Measurements from ENCODE around the gene ABI1. TPM values are rescaled to one million over a fixed set of nuclear protein-coding genes. Genes with fewer than 3 reads are reported as not detected.

ABI1 gene
- total RNA-seq, 2 experiments from 2014 or later, result 62.4 to 76.9 TPM

DNA sequence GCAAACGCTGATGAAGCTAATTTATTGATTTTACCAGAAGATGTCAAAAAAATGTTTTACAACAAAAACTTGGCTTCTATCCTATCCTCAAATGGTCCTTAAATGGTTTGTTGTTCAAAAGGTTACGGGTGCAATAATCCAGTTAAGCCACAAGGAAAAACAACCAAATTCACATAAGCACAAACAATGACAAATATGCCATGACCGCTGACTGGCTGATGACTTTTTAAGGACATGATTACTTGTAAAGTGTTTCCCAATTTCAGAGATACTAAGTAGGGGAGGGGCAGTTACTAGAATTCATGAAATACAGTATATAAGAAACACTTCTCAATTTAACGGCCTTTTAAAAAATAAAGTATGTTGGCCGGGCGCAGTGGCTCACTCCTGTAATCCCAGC lies 28.8 kb downstream of the ABI1 start:
- no peak for DNase-seq (ENCODE audit: low spot score)
- H3K4me1 ChIP-seq (ENCODE audit: insufficient read depth, low read length, poor library complexity, severe bottlenecking), result peaks cover 8% of the 10 kb centered on the region
- H3K79me2 ChIP-seq (ENCODE audit: insufficient read depth, low read depth, low read length), result peaks cover 98% of the 10 kb centered on the region
- intact Hi-C loops (cut with micrococcal nuclease; ENCODE audit: unreplicated experiment), result no loop called here
- H2AFZ ChIP-seq (ENCODE audit: low read length), result no peak overlapping the region
- BruUV-seq (replicated peaks), result no TSS peak
- no peak overlapping the region for H3K4me2 ChIP-seq (ENCODE audit: low read length)
- H3K27ac ChIP-seq (ENCODE audit: low read depth, low read length, poor library complexity, severe bottlenecking), result no peak overlapping the region
- POLR2A ChIA-PET, result interaction anchor here (0.7 to 1.8 kb wide), 4 partner anchors 9 to 25 kb away, joined by 3 to 7 read pairs (median 6); no protein-coding TSS in a partner anchor
- H3K9me2 ChIP-seq (ENCODE audit: insufficient read depth, low read length), result no peaks in the 10 kb centered on the region
- peaks cover 25% of the 10 kb centered on the region; the same call in 1 of the 2 replicates for H3K9me3 ChIP-seq (ENCODE audit: low read length)
- H3K36me3 ChIP-seq (ENCODE audit: insufficient read depth, low read length), result peaks cover 56% of the 10 kb centered on the region
- no peak overlapping the region for H3K4me3 ChIP-seq (ENCODE audit: low read depth, low read length, poor library complexity, severe bottlenecking)
- CTCF ChIA-PET (ENCODE audit: unreplicated experiment), result no interaction called here
- H4K20me1 ChIP-seq (ENCODE audit: insufficient read depth, low read length), result peaks cover 9% of the 10 kb centered on the region
- TF ChIP-seq EZH2phosphoT487 (IDR thresholded peaks at IDR 0.05; ENCODE audit: borderline replicate concordance, low read depth, low read length), result no peak
- TF ChIP-seq, protein P1, sequence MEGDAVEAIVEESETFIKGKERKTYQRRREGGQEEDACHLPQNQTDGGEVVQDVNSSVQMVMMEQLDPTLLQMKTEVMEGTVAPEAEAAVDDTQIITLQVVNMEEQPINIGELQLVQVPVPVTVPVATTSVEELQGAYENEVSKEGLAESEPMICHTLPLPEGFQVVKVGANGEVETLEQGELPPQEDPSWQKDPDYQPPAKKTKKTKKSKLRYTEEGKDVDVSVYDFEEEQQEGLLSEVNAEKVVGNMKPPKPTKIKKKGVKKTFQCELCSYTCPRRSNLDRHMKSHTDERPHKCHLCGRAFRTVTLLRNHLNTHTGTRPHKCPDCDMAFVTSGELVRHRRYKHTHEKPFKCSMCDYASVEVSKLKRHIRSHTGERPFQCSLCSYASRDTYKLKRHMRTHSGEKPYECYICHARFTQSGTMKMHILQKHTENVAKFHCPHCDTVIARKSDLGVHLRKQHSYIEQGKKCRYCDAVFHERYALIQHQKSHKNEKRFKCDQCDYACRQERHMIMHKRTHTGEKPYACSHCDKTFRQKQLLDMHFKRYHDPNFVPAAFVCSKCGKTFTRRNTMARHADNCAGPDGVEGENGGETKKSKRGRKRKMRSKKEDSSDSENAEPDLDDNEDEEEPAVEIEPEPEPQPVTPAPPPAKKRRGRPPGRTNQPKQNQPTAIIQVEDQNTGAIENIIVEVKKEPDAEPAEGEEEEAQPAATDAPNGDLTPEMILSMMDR (conservative IDR thresholded peaks at IDR 0.05; ENCODE audit: low read length), result no peak

DNA sequence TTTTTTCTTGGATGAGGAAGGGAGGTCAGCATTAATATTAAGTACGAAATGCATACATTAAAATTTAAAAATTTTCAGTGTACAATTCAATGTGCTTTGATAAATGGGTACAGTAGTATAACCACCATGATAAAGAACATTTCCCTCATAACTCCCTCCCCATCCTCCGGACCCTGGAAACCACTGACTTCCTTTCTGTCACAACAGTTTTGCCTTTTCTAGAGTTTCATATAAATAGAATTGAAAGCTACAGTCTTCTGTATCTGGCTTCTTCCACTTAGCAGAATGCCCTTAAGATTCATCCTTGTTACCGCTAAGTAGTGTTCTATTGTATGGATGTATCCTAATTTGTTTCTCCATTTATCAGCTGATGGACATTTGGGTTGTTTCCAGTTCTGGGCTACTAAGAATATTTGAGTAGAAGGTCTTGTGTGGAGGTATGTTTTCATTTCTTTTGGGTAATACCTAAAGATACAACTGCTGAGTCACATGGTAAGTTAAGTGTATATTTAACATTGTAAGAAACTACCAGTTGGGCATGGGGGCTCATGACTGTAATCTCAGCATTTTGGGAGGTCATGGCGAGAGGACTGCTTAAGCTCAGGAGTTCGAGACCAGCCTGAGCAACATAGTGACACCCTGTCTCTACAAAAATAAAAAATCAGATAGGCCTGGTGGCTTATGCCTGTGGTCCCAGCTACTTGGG lies 30.8 kb downstream of the ABI1 start:
- Histone ChIP-seq H3K4me2 (ENCODE audit: low read length) (no peak overlapping the region), H4K20me1 (ENCODE audit: insufficient read depth, low read length) (peaks cover 9% of the 10 kb centered on the region), H3K79me2 (ENCODE audit: insufficient read depth, low read depth, low read length) (peaks cover 97% of the 10 kb centered on the region), H2AFZ (ENCODE audit: low read length) (no peak overlapping the region), H3K9me2 (ENCODE audit: insufficient read depth, low read length) (no peaks in the 10 kb centered on the region), H3K9me3 (ENCODE audit: low read length) (peaks cover 13% of the 10 kb centered on the region; the same call in 1 of the 2 replicates), H3K4me1 (ENCODE audit: insufficient read depth, low read length, poor library complexity, severe bottlenecking) (peaks cover 8% of the 10 kb centered on the region), H3K4me3 (ENCODE audit: low read depth, low read length, poor library complexity, severe bottlenecking) (no peak overlapping the region), H3K36me3 (ENCODE audit: insufficient read depth, low read length) (peaks cover 38% of the 10 kb centered on the region), H3K27ac (ENCODE audit: low read depth, low read length, poor library complexity, severe bottlenecking) (no peak overlapping the region)
- DNase-seq (ENCODE audit: low spot score), result no peak
- ChIA-PET CTCF (ENCODE audit: unreplicated experiment) (no interaction called here), POLR2A (interaction anchor here (1.8 kb wide), 1 partner anchor 15 kb away, joined by 5 read pairs; no protein-coding TSS in a partner anchor)
- intact Hi-C loops (cut with micrococcal nuclease; ENCODE audit: unreplicated experiment), result no loop called here
- TF ChIP-seq, protein P1 (conservative IDR thresholded peaks at IDR 0.05; ENCODE audit: low read length), result no peak
- no peak for TF ChIP-seq EZH2phosphoT487 (IDR thresholded peaks at IDR 0.05; ENCODE audit: borderline replicate concordance, low read depth, low read length)
- BruUV-seq (replicated peaks), result no TSS peak

All from OCI-LY7 (cell line).